SH-SY5Y (cell line): ENCODE measurements around the gene LRRN2.

Source experiments
- GATA2 ChIP-seq: IDR thresholded peaks from 2 replicates; pipeline ENCODE4 v1.6.1; 2011; ENCODE audit warnings: mild to moderate bottlenecking, low read depth, low read length
- GATA3 ChIP-seq: IDR thresholded peaks from 2 replicates; pipeline ENCODE4 v1.6.1; 2011; ENCODE audit warnings: low read depth, mild to moderate bottlenecking, low read length, moderate library complexity

DNA sequence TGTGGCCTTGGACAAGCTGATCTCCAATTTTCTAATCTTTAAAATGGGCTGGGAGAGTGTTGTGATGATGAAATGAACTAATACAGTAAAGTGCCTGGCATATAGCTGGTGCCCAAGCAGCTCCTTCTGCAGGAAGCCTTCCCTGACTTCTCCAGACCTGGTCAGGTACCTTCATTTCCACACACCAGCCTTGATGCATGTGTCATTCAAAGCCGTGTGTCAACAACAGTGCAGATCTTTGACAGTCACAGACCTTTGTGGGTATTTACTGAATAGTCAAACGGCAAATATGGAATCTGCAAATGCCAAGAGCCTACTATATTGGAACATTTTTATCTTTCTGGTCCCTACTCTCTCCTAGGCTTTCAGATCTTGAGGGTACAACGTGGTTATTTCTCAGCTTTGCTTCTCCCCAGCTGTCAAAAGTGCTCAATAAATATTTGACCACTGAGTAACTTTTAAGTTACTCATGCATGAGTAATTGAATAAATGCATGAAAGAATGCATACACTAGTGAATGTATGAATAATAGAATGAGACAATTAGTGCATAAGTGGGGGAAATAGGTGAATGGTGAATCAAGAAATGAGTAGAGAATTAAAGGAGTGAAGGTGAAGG lies 94.0 kb downstream of the LRRN2 start:
- TF ChIP-seq GATA2: no peak
- TF ChIP-seq GATA3: no peak
